ENCODE data around the gene WIPF1.
A peak's percentile ranks its signal among the peaks of the same experiment; 100 is the strongest.

WIPF1 gene

DNA sequence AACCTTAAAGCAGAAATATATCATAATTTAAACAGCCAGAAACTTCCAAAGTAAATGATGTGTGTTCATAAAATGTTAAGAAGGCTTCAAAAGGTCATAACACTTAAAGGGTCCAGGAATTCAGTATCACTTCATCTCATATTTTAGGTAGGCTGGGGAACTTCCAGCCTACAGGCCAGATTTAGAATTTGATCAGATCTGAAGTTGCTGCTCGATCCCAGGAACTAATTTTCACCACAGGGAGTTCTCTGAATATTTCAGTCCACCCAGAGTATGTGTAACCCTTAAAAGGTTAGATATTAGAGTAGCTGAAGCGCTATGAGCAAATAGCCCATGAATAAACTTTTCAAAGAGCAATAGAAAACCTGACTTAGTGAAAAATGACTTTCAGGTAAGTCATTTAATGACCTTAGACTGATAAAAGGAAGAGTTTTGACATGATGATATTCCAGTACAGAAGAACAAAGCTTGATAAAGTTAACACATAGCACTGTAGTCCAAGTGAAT lies 1.7 kb downstream of the WIPF1 start:
- DNase-seq: no peak

DNA sequence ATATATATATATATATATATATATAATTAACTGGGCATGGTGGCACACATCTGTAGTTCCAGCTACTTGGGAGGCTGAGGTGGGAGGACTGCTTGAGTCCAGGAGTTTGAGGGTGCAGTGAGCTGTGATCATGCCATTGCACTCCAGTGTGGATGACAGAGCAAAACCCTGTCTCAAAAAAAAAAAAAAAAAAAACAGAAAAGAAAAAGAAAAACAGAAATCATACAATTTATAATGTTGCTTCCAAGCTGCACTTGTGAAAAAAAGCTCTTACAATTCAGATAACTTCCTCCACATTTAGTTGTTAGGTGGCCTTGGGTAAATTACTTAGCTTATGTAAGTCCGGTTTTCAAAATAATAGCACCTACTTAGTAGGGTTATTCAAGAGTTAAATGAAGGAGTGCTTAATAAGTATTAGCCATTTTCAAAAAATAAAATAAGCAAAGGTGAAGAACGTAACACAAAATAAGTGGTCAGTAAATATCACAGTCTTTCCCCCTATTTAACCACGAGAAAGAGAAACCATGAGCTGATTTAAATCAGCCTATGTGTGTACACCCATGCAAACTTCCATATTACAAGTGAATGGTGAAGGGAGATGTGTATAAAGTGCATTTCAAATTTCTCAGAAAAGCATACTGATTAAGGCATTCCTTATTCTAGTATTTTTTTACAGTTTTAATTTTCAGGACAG lies 2.3 kb downstream of the WIPF1 start:
- no peak for DNase-seq

DNA sequence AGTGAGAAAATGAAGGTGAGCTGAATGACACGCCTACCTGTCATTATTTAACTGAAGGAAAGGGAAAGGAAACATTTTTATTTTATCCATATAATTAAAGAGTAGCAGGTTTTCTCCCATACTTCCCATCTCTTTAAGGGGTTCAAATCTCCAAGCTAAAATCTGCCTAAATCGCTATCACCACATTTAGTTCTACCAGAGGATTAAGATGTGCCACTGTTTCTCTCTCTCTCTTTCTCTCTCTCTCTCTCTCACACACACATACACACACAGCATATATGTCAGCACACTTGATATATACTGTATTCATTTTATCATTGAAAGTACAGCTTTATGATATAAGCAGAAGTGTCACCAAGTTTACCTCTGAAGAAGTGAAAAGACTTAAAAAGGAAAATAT lies 3.1 kb downstream of the WIPF1 start:
- no peak for DNase-seq

DNA sequence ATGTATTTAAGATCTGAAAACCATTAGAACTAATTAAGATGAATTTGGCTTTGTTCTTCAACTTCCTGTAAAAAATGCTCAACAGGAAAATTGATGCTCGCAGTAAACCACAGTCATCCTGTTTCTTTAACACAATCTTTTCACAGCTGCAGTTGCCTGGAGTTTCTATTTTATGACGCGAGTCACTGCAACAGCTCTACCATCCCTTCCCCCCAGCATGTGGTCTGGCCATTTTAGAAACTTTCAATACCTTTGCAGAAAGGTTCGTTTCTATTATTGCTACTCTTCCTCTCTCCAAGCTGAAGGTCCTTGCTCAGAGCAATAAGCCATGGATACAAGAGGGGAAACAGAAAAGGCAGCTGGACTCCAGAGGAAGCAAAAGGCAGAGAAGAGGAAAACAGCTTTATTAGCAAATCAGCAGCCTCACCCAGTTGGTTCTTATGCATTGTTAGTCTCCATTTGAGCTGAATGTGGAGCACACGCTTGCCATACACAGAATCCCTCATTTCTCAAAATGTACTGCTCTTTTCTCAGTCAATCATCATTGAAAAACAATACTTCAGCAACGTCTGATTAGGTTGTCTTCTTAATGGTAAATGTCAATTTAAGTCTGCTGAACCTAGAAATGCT lies 3.9 kb downstream of the WIPF1 start:
- peak; percentile 48 for DNase-seq

- DNase-seq: no peak
These were observed 4.6 kb downstream of the WIPF1 start for GRCh38 chr2:174593041-174593440.

DNA sequence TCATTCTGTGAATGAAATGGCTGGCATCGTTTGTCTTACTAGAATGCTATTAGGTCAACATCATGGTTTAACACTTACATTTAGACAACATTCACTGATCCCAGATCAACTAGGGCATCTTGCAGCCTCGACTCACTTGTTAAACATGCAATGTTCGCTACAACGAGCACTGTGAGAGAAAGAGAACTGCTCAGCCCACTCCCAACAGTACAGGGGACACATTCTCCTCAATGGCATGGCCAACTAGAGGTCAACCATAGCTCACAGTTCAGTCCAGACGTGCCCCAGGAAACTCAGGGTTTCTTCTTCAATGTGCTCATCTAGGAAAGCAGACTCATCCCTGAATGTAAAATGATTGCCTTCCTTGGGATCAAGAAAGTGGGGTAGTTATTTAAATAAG lies 5.9 kb downstream of the WIPF1 start:
- no peak for DNase-seq

DNA sequence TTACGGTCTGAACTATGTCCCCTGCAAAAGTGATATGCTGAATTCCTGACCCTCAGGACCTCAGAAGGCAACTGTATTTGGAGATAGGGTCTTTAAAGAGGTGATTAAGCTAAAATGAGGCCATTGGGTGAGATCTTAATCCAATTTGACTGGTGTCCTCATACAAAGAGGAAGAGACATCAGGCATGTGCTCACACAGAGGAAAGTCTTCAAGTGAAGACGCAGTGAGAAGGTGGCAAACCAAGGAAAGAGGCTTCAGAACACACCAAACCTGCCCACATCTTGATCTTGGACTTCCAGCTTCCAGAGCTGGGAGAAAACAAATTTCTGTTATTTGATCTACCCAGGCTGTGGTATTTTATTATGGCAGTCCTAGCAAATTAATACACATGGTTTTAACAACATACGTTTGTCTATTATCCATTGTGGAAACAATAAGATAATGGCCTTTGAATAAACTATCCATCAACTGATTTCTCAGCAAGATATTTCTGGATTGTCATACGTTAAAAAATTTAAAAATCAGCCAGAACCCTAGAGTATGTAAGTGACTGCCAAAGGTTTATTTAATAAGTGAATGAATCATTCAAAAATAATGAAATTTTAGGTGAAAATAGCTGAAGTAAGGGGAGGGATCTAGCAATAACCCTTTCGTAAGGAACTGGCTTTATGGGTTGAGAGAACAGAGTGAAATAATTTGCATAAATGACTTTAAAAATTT lies 6.5 kb downstream of the WIPF1 start:
- no peak for DNase-seq

- no peak for DNase-seq
These were observed 7.3 kb downstream of the WIPF1 start for GRCh38 chr2:174590346-174590745.

DNA sequence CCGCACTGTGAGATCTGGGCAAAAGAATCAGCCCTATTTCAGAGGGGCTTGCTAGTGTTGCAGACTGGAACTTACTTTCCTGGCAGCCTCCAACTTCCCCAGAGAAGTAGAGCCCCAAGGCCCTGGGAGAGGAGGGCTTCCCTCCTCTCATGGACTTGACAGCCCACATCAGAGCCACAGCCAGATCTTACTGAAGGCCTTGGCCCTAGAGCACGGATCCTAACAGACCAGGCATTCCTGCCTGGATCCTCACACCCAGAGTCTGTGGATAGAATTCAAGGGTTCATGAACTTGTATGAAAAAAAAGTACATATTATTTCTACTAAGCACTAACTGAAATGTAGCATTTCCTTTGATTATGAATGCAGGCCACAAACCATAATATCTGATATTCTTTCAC lies 8.3 kb downstream of the WIPF1 start:
- DNase-seq: no peak

GRCh38 chr2:174588463-174588862 lies 9.1 kb downstream of the WIPF1 start:
- DNase-seq: no peak

DNA sequence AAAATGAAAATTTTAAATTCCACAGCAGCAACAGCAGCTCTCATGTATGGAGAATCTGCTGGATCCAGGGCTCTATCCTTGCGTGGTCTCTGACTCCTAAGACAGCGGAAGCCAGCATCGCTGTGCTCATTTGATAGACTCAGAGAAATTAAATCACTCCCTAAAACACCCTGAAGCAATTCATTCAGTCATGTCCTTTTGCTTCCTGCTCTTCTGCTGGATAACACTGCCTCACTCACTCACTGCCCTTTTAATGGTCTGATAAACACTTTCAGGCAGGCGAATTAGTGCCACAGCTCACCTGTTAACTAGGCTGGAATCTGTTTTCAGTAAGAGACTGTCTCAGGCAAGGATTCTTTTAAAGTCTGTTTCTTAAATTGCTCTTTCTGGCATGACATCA lies 10.0 kb downstream of the WIPF1 start:
- DNase-seq: no peak

DNA sequence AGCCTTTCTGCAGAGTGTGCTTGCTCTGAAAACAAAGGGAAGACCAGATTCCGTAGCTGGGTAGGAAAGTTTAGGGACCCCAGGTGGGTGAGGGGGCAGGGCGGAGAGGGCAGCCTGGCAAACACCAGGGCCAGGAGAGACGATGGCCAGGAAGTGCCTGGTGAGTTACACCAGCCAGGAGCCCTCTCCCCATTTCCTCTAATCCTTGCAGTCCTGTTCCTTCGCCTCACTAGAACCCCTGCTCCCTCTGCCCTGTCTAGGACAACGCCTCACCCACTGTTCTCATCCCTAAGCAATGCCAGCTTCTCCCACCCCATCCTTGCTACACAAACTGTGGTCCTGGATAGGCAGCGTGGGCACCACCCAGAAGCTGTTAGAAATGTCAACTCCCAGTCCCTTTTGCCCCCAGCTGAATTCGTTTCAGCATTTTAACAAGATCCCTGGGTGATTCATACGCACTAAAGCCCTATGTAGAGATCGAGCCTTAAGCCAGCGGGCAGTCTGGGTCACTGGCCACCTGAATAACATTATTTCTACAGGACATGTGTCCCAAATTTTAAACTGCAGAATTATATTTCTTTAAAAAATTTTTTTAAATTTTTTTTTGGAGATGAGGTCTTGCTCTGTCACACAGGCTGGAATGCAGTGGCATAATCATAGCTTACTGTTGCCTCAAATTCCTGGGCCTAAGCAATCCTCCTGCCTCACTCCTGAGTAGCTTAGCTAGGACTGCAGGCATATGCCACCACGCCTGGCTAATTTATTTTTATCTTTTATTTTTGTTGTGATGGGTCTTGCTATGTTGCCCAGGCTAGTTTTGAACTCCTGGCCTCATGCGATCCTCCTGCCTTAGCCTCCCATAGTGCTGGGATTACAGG lies 10.9 kb downstream of the WIPF1 start:
- DNase-seq: no peak

DNA sequence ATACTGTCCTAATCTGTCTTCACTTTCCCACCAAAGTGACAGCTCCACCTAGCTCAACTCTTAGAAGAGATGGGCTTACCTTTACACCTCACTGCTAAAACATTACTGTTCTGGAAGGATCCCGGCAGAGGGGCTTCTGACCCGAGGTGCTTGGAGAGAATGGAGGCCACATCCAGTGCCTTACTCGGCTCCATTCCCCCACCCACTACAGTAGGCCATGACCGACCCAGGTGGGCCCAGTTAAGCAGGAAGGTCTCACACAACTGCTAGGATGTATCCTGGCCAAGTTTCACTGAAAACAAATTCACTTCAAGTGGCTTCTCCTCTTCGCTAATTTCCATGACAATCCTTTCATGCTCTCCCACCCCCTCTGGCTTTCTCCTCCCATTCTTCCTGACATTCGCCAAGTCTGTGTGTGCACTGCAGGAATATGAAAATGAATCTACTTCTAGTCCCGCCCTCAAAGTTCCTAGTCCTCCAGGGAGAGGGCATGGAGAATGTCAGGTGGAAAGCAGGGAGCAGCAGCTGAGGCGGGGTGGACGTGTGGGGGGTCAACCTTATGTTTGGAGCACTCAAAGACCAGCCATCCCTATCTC lies 11.8 kb downstream of the WIPF1 start:
- no peak for DNase-seq

DNA sequence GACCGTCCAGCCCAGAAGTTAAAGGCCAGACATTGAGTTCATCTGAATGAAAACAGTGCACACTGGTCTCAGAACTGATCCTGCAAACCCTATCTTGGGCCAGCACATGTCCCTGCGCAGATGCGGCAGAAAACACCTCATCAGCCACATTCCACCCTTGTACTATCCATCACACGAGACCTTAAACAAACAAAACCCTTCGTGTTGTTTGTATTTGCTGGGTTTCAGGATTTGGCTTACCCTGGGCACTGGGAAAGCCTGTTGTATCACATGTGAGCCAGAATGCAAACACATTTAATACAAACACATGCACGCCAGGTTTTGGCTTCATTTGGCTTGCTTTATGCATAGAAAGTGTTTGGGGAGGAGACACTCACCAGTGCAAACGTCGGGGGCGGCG lies 12.5 kb downstream of the WIPF1 start:
- DNase-seq: no peak

GRCh38 chr2:174581491-174581890 lies 16.1 kb downstream of the WIPF1 start:
- no peak for DNase-seq

- no peak for DNase-seq
These were observed 16.7 kb downstream of the WIPF1 start for GRCh38 chr2:174580951-174581350.

DNA sequence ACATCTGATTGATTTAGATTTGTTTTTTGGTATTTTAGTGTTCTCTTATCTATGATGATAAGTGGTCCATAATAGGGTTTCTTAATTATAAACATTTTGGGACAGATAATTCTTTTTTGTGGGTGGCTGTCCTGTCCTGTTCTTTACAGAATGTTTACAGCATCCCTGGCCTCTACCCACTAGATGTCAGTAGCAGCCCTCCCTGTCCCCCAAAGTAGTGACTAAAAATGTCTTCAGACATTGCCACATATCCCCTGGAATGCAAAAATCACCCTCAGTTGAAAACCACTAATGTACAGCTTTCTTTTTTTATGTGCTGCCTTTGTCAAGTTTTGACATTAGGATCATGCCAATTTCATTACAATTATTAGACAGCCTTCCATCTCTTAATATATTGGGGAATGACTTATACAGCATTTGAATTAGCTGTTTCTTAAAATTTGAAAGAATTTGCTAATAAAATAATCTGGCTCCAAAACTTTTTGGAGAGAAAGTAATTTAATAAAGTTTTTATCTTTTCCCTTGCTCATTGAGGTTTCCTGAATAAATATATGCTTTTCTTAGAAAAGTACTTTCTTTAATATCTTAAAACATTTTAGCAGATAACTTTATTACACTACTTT lies 19.5 kb downstream of the WIPF1 start:
- no peak for DNase-seq

DNA sequence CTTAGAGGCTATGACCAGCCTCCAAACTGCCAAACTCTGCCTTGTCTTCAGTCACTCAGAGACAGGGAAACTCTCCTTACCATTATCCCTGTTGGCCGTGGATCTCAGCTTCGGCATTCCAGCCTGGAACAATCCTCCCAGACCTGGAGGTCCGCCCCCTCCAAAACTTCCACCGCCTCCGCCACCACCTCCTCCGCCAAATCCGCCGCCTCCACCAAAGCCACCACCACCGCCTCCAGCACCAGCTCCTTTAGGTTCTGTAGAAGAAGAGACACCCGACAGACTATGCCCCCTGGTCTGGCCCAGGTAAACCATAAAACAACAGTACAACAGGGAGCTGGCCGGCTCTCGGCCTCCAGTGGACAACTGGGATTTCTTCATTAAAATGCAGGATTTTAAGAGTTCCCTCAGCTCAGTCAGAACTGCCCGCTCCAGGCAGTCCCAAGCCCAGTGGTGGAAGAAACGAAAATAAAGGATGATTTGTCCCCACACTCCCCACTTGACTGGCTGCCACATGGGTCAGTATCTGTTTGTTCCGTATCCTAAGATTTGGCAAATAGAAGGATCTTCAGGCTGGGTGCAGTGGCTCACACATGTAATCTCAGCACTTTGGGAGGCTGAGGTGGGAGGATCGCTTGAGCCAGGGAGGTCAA lies 22.4 kb downstream of the WIPF1 start:
- no peak for DNase-seq

DNA sequence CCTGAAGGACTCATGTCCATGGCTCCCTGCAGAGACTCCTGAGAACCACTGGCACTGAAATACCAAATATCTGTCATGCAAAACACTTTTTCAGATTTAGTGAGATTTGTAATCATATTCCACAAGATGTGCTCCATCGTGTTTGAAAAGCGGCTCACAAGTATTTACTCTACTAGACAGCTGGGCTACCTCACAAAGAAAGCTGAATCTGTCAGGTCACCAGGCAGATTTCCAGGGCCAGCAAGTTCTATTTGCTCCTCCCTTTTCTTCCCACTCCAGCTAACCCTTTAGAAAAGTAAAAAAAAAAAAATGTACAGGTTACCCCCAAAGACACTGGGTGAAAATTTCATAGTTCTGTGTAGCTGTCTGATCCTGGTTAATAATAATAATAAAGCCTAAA lies 22.9 kb downstream of the WIPF1 start:
- no peak for DNase-seq

GRCh38 chr2:174573621-174574081 lies 24.0 kb downstream of the WIPF1 start:
- DNase-seq: no peak

- no peak for DNase-seq
These were observed 25.0 kb downstream of the WIPF1 start for GRCh38 chr2:174572556-174572955.
